Suprapubic skin (tissue), 4 donors: Measurements from ENCODE around the gene METTL13. TPM values are rescaled to one million over a fixed set of nuclear protein-coding genes. Genes with fewer than 3 reads are reported as not detected.

ENCODE experiments used
- DNase-seq, 2 donors: peaks; one replicate each; pipeline ENCODE4 v3.0.0-alpha.2; 2019; ENCODE audit warnings: low spot score in 2 of 2
- H3K27ac ChIP-seq: fragments of 200-600 bp; sonication (generic); one replicate; pipeline ENCODE4 v1.5.1; 2019
- H3K27me3 ChIP-seq: fragments of 200-600 bp; sonication (generic); one replicate; pipeline ENCODE4 v1.5.1; 2019
- H3K36me3 ChIP-seq: fragments of 200-600 bp; sonication (generic); one replicate; pipeline ENCODE4 v1.5.1; 2019
- H3K4me1 ChIP-seq: fragments of 200-600 bp; sonication (generic); one replicate; pipeline ENCODE4 v1.5.1; 2019
- H3K4me3 ChIP-seq: fragments of 200-600 bp; sonication (generic); one replicate; pipeline ENCODE4 v1.5.1; 2019; ENCODE audit warnings: mild to moderate bottlenecking
- H3K9me3 ChIP-seq: fragments of 200-600 bp; sonication (generic); one replicate; pipeline ENCODE4 v1.5.1; 2019
- EP300 ChIP-seq: sonication (generic); formaldehyde crosslinking; IDR thresholded peaks from one replicate; pipeline ENCODE4 v1.6.1; 2017; ENCODE audit warnings: antibody characterized with exemption
- POLR2A ChIP-seq, 2 donors: fragments of 450-650 bp; IDR thresholded peaks; one replicate each; pipeline ENCODE4 v1.6.1; 2017; ENCODE audit warnings: antibody characterized with exemption in 2 of 2, mild to moderate bottlenecking in 2 of 2, moderate library complexity in 2 of 2
- POLR2AphosphoS5 ChIP-seq, 3 donors: sonication (generic); formaldehyde crosslinking; IDR thresholded peaks; one replicate each; pipeline ENCODE4 v1.6.1; 2017; ENCODE audit warnings: antibody characterized with exemption in 3 of 3
- whole genome bisulfite sequencing: methylation state at CpG from one replicate; pipeline ENCODE4 v1.1.5; 2018; 5-methylcytosine and 5-hydroxymethylcytosine counted together
- total RNA-seq, 4 donors: library from RNA; depleted of rRNA; stranded (reverse); fragments of >200 nt; gene quantifications; one replicate each; pipeline ENCODE4 v1.1.0, GENCODE V29; 2016
- TF ChIP-seq, protein P1 (sequence below), 2 donors: fragments of 200-600 bp in 1 of 2; fragments of 450-650 bp in 1 of 2; sonication (generic) in 1 of 2; IDR thresholded peaks; one replicate each; pipeline ENCODE4 v1.5.1; 2016 to 2019; ENCODE audit warnings: antibody characterized with exemption in 2 of 2, mild to moderate bottlenecking in 1 of 2, moderate library complexity in 1 of 2

Gene METTL13
- total RNA-seq, 4 donors from 2014 or later = 20.2 to 29.4 (median 23.4) TPM

DNA sequence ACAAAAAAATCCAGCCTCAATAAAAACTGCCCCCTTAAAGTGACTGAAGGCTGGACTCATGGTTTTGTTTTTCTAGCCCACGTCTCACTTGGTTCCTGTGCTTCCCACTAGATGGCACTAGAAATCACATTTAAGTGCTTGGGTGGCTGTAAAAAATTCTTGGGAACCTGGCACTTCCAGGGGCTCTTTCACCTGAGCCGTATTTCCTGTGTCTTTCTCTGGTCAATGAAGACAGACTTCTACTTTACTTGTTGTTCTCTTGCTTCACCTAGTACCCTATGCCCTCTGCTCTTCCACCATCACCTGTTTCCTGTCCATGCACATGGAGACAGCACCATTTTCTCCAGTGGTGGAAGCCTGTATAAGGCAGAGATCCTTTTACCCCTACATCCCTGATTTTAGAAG lies 20.0 kb downstream of the METTL13 start:
- no peak for DNase-seq
- no peak overlapping the region for H3K27ac ChIP-seq
- no peak for TF ChIP-seq POLR2A (IDR thresholded peaks at IDR 0.05)
- TF ChIP-seq, protein P1, sequence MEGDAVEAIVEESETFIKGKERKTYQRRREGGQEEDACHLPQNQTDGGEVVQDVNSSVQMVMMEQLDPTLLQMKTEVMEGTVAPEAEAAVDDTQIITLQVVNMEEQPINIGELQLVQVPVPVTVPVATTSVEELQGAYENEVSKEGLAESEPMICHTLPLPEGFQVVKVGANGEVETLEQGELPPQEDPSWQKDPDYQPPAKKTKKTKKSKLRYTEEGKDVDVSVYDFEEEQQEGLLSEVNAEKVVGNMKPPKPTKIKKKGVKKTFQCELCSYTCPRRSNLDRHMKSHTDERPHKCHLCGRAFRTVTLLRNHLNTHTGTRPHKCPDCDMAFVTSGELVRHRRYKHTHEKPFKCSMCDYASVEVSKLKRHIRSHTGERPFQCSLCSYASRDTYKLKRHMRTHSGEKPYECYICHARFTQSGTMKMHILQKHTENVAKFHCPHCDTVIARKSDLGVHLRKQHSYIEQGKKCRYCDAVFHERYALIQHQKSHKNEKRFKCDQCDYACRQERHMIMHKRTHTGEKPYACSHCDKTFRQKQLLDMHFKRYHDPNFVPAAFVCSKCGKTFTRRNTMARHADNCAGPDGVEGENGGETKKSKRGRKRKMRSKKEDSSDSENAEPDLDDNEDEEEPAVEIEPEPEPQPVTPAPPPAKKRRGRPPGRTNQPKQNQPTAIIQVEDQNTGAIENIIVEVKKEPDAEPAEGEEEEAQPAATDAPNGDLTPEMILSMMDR (IDR thresholded peaks at IDR 0.05) = peak; percentile 33 to 63
- no peaks in the 10 kb centered on the region for H3K27me3 ChIP-seq
- no peaks in the 10 kb centered on the region for H3K4me1 ChIP-seq
- no peak overlapping the region for H3K4me3 ChIP-seq
- peaks cover 17% of the 10 kb centered on the region for H3K36me3 ChIP-seq
- no peaks in the 10 kb centered on the region for H3K9me3 ChIP-seq
- WGBS = 2% methylated on average over 2 of the region's 2 CpGs

DNA sequence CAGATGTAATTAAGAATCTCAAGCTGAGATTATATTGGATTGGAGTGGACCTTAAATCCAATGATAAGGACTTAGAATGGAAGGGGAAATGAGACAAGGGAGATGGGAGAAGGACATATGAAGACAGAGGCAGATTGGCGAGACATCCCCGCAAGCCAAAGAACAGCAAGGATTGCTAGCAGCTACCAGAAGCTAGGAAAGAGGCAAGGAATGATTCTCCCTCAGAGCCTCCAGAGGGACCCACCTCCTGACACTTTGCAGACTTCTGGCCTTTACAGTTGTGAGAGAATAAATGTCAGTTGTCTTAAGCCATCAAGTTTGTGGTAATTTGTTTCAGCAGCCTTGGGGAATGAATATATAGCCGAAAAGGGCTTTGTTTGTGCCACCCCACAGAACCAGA lies 20.7 kb downstream of the METTL13 start:
- WGBS = 92% methylated on average over 3 of the region's 3 CpGs
- Histone ChIP-seq H3K9me3 (no peaks in the 10 kb centered on the region), H3K27me3 (no peaks in the 10 kb centered on the region), H3K36me3 (peaks cover 9% of the 10 kb centered on the region), H3K4me3 (no peak overlapping the region), H3K4me1 (no peaks in the 10 kb centered on the region), H3K27ac (no peak overlapping the region)
- DNase-seq = no peak
- TF ChIP-seq, protein P1 (IDR thresholded peaks at IDR 0.05) = no peak
- TF ChIP-seq POLR2AphosphoS5 (IDR thresholded peaks at IDR 0.05) = no peak
- TF ChIP-seq POLR2A (IDR thresholded peaks at IDR 0.05) = no peak
- no peak for TF ChIP-seq EP300

DNA sequence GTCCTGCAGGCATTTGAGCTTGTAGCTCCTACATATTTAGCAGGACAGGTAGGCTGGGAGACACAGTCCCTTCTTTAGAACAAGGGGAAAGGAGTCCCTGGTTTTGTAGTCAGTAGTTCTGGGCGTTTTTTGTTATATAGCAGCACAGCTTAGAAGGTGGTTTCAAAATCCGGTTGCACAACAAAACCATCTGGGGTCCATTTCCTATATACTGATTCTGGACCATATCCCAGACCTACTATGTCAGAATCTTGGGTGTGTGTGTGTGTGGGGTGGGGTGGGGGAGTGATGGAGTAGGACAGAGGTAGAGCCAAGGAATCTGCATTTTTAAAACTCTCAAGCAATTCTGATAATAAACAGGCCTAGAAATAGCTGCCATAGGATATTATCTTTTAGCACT lies 21.6 kb downstream of the METTL13 start:
- WGBS = 21% methylated on average over 2 of the region's 2 CpGs
- H3K9me3 ChIP-seq = no peaks in the 10 kb centered on the region
- DNase-seq = no peak
- H3K36me3 ChIP-seq = peaks cover 1% of the 10 kb centered on the region
- no peak overlapping the region for H3K27ac ChIP-seq
- H3K27me3 ChIP-seq = no peaks in the 10 kb centered on the region
- H3K4me3 ChIP-seq = no peak overlapping the region
- H3K4me1 ChIP-seq = no peaks in the 10 kb centered on the region
- no peak for TF ChIP-seq POLR2A (IDR thresholded peaks at IDR 0.05)
- TF ChIP-seq, protein P1 (IDR thresholded peaks at IDR 0.05) = no peak
- TF ChIP-seq POLR2AphosphoS5 (IDR thresholded peaks at IDR 0.05) = no peak
- TF ChIP-seq EP300 = no peak

DNA sequence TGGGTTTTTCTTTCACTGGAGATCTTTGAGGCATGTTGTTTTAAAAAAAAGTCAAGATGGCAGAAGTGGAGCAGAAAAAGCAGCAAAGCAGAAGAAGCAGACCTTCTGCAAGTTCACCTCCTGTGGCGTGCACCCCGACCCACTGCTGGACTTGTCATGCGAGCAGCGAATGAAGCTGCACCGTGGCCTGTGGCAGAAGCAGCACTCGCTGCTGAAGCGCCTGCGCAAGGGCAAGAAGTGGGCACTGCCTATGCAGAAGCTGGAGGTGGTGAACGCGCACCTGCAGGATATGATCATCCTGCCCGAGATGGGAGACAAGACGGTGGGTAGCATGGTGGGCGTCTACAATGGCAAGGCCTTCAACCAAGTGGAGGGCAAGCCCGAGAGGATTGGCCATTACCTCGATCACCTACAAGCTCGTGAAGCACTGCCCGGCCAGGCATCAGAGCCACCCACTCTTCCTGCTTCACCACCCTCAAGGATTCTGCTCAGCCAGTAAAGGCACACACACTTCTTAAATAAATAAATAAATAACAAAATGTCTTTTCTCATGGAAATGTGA lies 22.1 kb downstream of the METTL13 start:
- WGBS = 91% methylated on average over 17 of the region's 17 CpGs
- no peaks in the 10 kb centered on the region for H3K4me1 ChIP-seq
- TF ChIP-seq EP300 = no peak
- TF ChIP-seq, protein P1 (IDR thresholded peaks at IDR 0.05) = no peak
- no peak for TF ChIP-seq POLR2A (IDR thresholded peaks at IDR 0.05)
- TF ChIP-seq POLR2AphosphoS5 (IDR thresholded peaks at IDR 0.05) = no peak

DNA sequence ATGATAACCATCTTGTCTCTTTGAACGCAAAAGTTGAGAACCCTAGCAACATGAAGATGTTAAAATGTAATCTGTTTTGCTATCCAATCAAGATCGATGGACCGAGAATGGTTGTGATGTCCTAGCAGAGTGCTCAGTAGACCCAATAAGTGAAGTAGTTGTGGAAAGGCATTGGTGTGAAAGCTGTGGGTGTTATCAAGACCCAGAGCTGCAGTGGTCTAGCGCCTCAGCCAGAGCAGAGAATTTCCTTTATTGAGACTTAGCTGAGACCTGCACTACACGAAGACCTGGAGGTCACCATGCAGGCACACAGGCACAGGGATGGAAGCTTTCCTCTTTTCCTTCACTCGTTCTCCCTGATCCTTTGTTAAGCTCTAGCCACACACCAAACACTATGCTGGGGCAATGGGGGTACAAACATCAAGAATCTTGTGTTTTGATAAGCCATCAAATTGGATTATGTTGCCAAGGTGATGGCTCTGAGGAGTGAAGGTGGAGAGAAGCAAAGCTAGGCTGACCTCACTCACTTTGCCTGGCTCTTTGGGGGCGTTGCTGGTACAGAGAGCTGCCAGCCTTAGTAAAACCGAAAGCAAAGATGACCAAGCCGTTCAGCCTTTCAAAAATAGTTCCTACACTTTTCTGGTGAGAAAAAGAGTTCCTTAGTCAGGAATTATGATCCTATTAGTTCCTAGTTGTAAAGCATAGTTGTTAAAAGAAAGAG lies 24.1 kb downstream of the METTL13 start:
- no peak for DNase-seq
- Histone ChIP-seq H3K4me3 (no peak overlapping the region), H3K27me3 (no peaks in the 10 kb centered on the region), H3K9me3 (no peaks in the 10 kb centered on the region), H3K27ac (no peak overlapping the region), H3K4me1 (no peaks in the 10 kb centered on the region), H3K36me3 (no peaks in the 10 kb centered on the region)
- TF ChIP-seq POLR2AphosphoS5 (IDR thresholded peaks at IDR 0.05) (no peak), EP300 (no peak), POLR2A (IDR thresholded peaks at IDR 0.05) (no peak)
- TF ChIP-seq, protein P1 (IDR thresholded peaks at IDR 0.05) = no peak
- 71% methylated on average over 9 of the region's 9 CpGs for WGBS

More for the DNA sequence above, 22.1 kb downstream of the METTL13 start:
- no peaks in the 10 kb centered on the region for H3K27me3 ChIP-seq
- H3K36me3 ChIP-seq = no peaks in the 10 kb centered on the region
- no peaks in the 10 kb centered on the region for H3K9me3 ChIP-seq
- H3K27ac ChIP-seq = no peak overlapping the region
- H3K4me3 ChIP-seq = no peak overlapping the region
- no peak for DNase-seq
